ENCODE results near the gene CSTF2.
A peak's percentile ranks its signal among the peaks of the same experiment; 100 is the strongest.
"Not testable (repeated sequence)": the region's sequence is repeated elsewhere in the genome, so short reads cannot be mapped to it uniquely, and the experiment has no call there.

Gene CSTF2

DNA sequence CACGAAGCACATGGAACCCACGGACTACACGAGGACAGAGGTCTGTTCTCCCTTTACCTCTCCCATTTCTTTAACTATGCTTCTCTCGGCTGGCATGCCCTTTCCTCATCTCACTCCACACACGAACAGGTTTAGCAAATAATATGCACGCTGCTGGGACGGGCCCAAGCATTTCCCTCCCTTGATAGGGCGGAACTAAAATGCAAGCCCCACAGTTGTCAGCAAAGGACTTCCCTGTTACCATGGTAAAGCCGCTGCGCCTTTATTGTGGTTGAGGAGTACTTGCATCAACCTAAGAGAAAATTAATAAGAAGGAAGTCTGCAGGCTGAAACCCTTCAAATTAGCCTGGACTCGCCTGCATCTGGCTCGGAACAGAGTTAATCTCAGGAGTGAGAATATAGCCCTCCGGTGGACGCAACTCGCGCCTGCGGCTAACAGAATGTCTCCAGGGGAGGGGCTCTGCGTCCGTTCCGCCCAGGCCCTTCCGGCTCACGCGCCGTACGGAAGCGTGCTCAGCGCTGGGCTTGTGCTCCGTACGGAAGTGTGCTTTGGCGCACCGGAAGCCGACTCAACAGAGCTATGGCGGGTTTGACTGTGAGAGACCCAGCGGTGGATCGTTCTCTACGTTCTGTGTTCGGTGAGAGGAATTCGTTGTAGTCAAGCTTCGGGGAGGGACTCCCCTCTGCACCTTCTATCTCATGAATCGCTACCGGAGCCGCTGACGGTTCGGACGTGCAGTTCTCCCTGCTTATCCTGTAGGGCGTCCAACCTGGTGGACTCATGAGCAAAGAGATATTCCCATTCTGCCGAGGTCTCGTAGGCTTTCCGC, at the start of gene CSTF2:
TSS of gene CSTF2 (plus strand) at position 555 of the 830 bp plus-strand sequence. CDS start at position 581, 26 bp downstream.
- DNase-seq, result peak; percentile 80

DNA sequence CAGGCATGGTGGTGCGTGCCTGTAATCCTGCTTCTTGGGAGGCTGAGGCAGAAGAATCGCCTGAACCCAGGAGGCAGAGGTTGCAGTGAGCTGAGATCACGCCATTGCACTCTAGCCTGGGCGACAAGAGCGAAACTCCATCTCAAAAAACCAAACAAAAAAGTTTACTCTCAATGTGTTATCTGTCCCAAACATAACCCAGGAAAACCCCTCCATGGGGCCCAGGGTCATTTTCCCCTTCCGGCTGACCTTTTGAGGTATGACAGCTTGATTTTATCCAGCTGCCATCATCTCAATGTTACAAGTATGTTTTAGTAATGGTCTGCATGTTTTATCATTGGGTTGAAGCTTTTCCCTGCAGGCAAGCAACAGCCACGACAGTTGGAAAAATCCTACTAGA, 23.8 kb upstream of the CSTF2 start:
- not testable (repeated sequence) for DNase-seq

DNA sequence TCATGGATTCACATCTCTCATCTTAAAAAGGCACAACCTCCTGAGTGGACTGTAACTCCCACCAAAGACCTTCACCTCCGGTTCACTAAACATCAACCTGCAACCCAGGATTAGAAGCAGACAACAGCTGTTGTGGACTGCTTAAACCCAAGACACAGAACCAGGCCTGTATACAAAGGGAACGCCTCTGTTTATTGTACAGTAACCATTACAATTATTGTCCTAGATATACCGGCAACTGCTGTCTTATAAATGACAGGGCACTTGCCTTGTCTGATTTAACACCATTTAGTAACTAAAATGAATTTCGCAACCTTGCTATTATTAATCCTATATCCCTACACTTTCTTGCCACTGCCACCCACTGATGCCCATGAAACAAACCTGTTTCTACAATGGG, 22.8 kb upstream of the CSTF2 start:
- DNase-seq, result no peak

DNA sequence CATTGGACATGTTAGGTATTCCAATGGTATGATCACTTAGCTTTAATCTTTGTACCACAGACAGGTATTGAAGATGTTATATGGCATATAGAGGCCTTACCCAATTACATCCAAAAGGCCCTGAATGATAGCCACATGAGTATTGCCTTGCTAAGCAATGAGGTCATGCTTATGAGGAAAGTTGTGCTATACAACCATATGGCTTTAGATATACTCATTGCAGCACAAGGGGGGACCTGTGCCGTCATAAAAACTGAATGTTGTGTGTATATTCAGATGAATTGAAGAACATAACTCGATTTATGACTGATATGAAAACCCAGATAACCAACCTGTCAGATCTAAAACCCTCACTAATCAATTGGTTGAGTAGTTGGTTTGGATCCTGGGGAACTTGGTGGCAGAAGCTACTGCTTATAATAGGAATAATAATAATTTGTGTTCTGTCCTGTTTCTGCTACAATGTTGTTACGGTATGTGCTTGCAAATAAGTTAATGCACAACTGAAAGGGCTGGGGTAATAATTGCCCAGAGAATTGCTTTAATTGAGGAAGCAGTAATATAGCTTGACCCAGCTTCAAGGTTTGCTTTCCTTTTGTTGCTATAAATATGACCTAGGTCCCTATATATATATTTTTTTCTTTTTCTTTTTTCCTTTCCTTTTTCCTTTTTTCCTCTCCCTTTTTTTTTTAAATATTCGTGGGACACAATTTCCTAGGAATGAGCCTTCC, 21.5 kb upstream of the CSTF2 start:
- no peak for DNase-seq

- no peak for DNase-seq
Observed at GRCh38 chrX:100802843-100803242, 17.3 kb upstream of the CSTF2 start.

DNA sequence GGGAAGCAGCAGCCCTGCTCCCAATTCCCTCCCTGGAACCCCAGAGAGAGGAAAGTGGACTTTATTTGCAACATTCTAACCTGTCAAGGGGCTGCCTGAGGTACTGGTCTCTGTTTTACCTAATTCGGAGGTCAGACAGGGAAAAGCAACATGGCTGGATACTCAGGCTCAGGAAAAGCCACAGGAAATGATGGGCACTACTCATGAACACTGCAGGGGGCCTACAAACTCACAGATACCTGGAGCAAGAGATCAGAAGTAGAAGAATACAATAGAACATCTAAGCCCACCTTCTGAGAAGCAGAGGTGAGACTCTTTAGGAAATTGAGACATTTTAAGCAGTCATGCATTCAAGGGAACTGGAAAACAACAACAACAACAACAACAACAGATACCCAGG, 15.4 kb upstream of the CSTF2 start:
- no peak for DNase-seq

DNA sequence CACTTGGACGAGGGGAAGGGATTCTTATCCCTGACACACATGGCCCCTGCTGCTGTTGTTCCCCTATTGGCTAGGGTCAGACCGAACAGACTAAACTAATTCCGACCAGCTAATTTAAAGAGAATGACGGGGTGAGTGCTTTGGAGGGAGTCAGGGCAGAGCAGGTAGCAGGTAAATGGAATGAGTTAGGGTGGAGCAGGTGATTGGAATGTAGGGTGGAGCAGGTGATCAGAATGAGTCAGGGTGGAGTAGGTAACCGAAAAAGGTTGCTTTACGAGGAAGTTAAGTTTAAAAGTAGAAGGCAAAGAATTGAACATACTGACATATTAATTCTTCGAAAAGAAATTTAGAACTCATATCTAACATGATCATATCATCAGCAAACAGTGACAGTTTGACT, 11.9 kb upstream of the CSTF2 start:
- DNase-seq, result not testable (repeated sequence)

- DNase-seq, result no peak
Observed at GRCh38 chrX:100812216-100813158, 7.7 kb upstream of the CSTF2 start.

GRCh38 chrX:100817340-100817739, 2.9 kb upstream of the CSTF2 start:
- no peak for DNase-seq

DNA sequence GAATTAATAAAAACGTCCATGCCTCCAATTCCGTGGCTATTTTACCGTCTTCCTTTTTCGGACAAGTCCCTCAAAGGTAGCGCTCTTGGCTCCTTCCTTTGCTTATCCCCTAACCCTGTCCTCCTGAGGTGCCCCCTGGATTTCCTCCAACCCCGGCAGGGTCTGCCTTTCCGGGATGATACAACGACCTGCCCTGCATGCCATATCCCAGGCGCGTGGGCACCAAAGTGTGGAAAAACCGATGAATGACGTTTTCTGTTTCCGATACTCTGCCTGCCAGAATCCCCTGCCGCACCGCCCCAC, 706 bp upstream of the CSTF2 start:
- DNase-seq, result no peak

DNA sequence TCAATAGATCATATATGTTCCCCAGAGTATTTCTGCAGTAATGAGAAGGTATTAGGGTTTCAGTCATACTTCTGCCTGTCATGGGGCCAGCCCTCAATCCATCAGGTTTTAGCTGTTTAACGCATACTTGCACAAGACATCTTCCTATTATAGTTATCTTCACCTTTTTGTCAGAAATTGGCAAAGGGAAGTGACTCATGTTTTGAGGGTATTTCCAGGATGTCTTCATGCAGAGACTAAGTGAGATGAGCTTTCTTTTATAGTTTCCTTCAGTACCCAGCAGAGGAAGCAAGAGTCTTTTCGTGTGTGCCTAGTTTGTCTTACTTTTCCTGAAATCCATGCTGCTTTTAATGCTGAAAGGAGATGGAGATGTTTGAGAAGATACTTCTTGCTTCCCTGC, 9.5 kb downstream of the CSTF2 start:
- DNase-seq, result peak; percentile 9

- no peak for DNase-seq
Observed at GRCh38 chrX:100830143-100830542, 10.0 kb downstream of the CSTF2 start.

GRCh38 chrX:100830547-100830946, 10.4 kb downstream of the CSTF2 start:
- no peak for DNase-seq

DNA sequence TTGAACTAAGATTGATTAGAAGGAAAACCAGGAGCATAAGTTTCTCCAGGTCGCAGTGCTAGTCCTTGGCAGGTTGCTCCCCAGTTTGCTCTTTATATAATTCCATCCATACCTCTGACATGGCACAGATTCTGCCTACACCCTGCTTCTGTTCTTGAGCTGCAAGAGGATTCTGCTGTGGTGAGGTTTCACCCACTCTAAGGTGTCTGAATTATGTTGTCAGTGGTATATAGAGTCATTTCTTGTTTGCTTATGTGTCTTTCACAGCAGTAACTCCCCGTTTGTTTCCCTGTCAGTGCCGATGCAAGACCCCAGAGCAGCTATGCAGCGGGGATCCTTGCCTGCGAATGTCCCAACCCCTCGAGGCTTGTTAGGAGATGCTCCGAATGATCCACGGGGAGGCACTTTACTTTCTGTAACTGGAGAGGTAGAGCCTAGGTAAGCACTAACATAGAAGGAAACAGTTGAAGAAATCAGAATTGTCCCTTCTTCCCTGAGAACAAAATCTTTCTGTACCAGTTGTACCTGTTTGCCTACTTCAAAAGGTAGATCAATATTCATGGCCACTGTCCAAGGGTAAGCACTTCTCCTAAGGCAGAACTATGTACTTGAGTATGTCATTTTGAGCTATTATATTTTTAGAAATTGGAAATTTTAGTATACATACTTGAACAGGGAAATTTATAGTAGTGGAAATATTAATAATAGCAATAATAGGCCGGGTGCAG, 11.2 kb downstream of the CSTF2 start:
- no peak for DNase-seq

DNA sequence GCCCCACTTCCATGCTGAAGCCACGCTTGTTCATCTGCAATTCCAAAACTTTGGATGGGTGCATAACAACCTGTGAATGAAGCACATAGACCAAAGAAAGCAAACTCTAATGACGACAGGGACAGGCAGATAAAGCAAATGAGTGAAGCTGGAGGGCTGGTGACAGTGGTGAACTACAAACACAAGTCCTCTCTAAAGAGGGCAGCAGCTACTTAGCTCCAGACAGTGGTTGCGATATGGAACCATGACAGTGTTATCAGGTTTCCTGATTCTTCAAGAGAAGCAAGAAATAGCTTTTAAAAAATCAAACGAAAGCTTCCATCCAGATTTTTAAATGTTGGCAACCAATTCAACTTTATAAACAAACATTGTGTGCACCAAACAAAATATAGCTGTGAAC, 30.1 kb downstream of the CSTF2 start:
- DNase-seq, result no peak

- DNase-seq, result no peak
Observed at GRCh38 chrX:100852810-100853209, 32.6 kb downstream of the CSTF2 start.

- no peak for DNase-seq
Observed at GRCh38 chrX:100863326-100863864, 43.2 kb downstream of the CSTF2 start.

DNA sequence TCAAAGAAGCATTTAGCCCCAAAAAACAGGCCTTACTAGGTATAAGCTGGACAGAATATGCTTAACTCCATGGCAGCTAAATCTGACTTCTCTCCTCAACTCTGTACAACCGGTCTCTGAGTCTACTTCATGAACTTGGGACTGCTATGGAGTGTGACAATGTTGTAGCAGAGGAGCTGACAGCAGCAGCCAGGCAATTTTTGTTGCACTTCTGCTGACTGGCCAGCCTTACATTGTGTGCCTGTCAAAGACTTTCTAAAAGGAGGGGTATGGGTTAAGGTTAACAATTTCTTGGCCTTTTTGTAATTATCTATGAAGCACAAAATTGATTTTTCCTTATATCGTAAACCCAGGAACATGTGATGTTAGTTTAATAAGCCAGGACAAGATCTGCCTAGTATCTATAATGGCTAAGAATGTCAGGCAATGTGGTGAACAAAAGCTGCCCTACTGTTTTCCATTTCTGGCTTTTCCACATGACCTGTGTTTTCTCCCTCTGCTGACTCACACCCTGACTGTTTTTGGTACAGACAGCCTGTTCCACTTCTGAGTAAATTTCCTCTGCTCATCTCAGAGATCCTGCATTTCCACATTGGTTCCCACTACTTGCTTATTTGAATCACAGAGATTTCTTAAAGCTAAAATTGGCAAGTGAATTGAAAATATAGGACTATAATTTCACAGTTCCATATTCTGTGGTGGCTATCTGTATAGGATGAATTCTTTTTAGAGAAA, 44.6 kb downstream of the CSTF2 start:
- no peak for DNase-seq

DNA sequence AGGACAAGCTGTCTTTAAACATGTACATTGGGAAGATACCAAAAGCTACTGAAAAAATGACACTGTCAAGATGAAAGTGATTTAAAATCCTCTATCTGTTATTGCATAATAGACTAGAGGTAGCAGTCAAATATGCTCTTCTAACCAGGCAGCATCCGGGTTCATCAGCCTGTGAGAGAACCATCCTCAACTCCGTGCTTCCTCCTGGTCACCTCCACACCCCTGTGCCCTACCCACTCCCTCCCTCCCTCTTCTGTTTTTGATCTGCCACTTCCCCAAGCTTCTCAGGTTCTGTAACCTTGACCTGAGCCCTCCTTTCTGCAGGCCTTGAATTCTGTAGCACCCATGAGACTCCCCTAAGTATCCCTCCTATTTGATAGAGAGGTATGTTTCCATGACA, 48.1 kb downstream of the CSTF2 start:
- DNase-seq, result no peak

GRCh38 chrX:100870527-100870926, 50.3 kb downstream of the CSTF2 start:
- DNase-seq, result no peak
